Activated CD8-positive, alpha-beta T cell treated with anti-CD3 and anti-CD28 coated beads for 36 hours (primary cell): Measurements from ENCODE around the gene GNB1L. TPM values are rescaled to one million over a fixed set of nuclear protein-coding genes. Genes with fewer than 3 reads are reported as not detected.

Experiments
- ATAC-seq: fragments of 200-7000 bp; cut with Tn5 transposase; one replicate; pipeline ENCODE4 v1.10.0; 2021; ENCODE audit warnings: mild to moderate bottlenecking, moderate library complexity
- CTCF ChIA-PET: fragments of 350-600 bp; sonication (Branson Sonifier 250); formaldehyde crosslinking; loops from one replicate; lab custom pipeline; 2021; ENCODE audit warnings: antibody characterized with exemption; lab: Charles Lee
- POLR2A ChIA-PET: fragments of 350-600 bp; sonication (Branson Sonifier 250); formaldehyde crosslinking; loops from one replicate; lab custom pipeline; 2021; ENCODE audit warnings: antibody characterized with exemption; lab: Charles Lee
- DNase-seq: peaks from one replicate; pipeline ENCODE4 v3.0.0-alpha.2; 2020
- H3K27ac Mint-ChIP-seq: one replicate; pipeline ENCODE4 v1.8.0; 2021; ENCODE audit warnings: mild to moderate bottlenecking, mixed read lengths
- H3K27me3 Mint-ChIP-seq: one replicate; pipeline ENCODE4 v1.8.0; 2021; ENCODE audit warnings: mixed read lengths
- H3K36me3 Mint-ChIP-seq: one replicate; pipeline ENCODE4 v1.8.0; 2021; ENCODE audit warnings: low read depth, mixed read lengths
- H3K4me1 Mint-ChIP-seq: one replicate; pipeline ENCODE4 v1.8.0; 2021; ENCODE audit warnings: low read depth, mixed read lengths
- H3K4me3 Mint-ChIP-seq: one replicate; pipeline ENCODE4 v1.8.0; 2021; ENCODE audit warnings: mild to moderate bottlenecking, moderate library complexity, mixed read lengths
- H3K9me3 Mint-ChIP-seq: one replicate; pipeline ENCODE4 v1.8.0; 2021; ENCODE audit warnings: mixed read lengths
- intact Hi-C: fragments of 100-400 bp; cut with micrococcal nuclease; formaldehyde crosslinking; loops from one replicate; pipeline ENCODE4 v1.10.0; 2022
- total RNA-seq, 2 experiments: library from RNA; stranded (reverse); gene quantifications; one replicate each; pipeline ENCODE4 v1.2.3, GENCODE V29; 2021
- TF ChIP-seq, protein P1 (sequence below): fragments of 200-600 bp; IDR thresholded peaks from one replicate; pipeline ENCODE4 v1.8.0; 2022; ENCODE audit warnings: antibody characterized with exemption, mild to moderate bottlenecking

The GNB1L gene
- total RNA-seq, 2 experiments from 2014 or later, result 16.2 to 17.4 TPM

DNA sequence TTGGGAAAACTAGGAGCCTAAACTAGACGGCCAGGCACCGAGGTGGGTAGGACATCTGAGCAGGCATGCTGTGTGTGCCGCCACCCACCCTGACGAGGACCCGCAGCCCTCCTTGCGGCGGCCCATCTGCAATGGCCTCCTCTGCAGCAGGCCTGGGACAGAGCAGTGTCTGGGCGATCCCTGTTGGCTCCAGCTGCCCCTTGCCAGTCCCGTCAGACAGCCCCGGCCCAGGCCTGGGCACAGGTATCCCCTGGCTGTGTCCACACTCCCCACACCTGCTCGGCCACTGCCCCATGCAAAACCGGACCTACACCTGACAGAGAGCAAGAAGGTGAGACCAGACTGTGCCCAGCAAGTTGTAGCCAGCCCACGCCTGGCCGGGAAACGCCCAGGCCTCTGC lies 38.7 kb upstream of the GNB1L start:
- ATAC-seq (no peak), DNase-seq (no peak)
- ChIA-PET CTCF (no interaction called here), POLR2A (interaction anchor here (8.8 kb wide), 1 partner anchor 38 kb away, joined by 96 read pairs; the partner anchor contains the start of genes GNB1L and RTL10)
- peaks cover 13% of the 10 kb centered on the region for H3K36me3 Mint-ChIP-seq
- no peaks in the 10 kb centered on the region for H3K9me3 Mint-ChIP-seq
- peak overlapping the region; percentile 97 for H3K27ac Mint-ChIP-seq
- peaks cover 74% of the 10 kb centered on the region for H3K4me1 Mint-ChIP-seq
- TF ChIP-seq, protein P1, sequence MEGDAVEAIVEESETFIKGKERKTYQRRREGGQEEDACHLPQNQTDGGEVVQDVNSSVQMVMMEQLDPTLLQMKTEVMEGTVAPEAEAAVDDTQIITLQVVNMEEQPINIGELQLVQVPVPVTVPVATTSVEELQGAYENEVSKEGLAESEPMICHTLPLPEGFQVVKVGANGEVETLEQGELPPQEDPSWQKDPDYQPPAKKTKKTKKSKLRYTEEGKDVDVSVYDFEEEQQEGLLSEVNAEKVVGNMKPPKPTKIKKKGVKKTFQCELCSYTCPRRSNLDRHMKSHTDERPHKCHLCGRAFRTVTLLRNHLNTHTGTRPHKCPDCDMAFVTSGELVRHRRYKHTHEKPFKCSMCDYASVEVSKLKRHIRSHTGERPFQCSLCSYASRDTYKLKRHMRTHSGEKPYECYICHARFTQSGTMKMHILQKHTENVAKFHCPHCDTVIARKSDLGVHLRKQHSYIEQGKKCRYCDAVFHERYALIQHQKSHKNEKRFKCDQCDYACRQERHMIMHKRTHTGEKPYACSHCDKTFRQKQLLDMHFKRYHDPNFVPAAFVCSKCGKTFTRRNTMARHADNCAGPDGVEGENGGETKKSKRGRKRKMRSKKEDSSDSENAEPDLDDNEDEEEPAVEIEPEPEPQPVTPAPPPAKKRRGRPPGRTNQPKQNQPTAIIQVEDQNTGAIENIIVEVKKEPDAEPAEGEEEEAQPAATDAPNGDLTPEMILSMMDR, result no peak
- H3K4me3 Mint-ChIP-seq, result no peak overlapping the region
- H3K27me3 Mint-ChIP-seq, result no peaks in the 10 kb centered on the region
- intact Hi-C loops, result loop anchor here (5.0 kb wide), 1 partner anchor 36 kb away; no protein-coding TSS in a partner anchor

DNA sequence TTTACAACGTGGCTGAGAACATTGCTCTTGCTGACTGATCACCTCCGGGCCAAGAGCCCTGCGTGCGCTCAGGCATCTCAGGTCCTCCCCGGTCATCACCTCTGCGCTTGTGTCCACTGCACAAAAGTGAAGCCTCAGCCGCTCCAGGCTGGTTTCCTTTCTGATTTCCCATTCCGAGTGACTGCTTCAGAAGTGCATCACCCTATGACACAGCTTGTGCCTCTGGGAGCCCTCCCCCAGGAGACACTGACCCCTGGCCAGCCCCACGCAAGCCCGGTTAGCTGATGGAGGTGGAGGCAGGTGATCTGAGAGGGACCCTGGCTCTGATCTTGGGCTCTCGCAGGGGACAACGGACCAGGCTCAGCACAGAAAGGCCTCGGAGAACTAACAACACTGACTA lies 38.3 kb upstream of the GNB1L start:
- TF ChIP-seq, protein P1, result no peak
- Mint-ChIP-seq H3K27me3 (no peaks in the 10 kb centered on the region), H3K36me3 (peaks cover 13% of the 10 kb centered on the region), H3K27ac (peak overlapping the region; percentile 97), H3K4me3 (peak overlapping the region; percentile 73), H3K9me3 (no peaks in the 10 kb centered on the region), H3K4me1 (peaks cover 78% of the 10 kb centered on the region)
- ChIA-PET CTCF (interaction anchor here (1.0 to 2.5 kb wide), 4 partner anchors 37 to 169 kb away, joined by 3 to 7 read pairs (median 5); partner anchors contain the start of genes GNB1L, GP1BB and RTL10), POLR2A (interaction anchor here (1.0 to 8.8 kb wide), 4 partner anchors 9 to 173 kb away, joined by 3 to 96 read pairs (median 4); partner anchors contain the start of genes GNB1L and RTL10)
- DNase-seq (no peak), ATAC-seq (no peak)
- intact Hi-C loops, result loop anchor here (5.0 kb wide), 1 partner anchor 36 kb away; no protein-coding TSS in a partner anchor

DNA sequence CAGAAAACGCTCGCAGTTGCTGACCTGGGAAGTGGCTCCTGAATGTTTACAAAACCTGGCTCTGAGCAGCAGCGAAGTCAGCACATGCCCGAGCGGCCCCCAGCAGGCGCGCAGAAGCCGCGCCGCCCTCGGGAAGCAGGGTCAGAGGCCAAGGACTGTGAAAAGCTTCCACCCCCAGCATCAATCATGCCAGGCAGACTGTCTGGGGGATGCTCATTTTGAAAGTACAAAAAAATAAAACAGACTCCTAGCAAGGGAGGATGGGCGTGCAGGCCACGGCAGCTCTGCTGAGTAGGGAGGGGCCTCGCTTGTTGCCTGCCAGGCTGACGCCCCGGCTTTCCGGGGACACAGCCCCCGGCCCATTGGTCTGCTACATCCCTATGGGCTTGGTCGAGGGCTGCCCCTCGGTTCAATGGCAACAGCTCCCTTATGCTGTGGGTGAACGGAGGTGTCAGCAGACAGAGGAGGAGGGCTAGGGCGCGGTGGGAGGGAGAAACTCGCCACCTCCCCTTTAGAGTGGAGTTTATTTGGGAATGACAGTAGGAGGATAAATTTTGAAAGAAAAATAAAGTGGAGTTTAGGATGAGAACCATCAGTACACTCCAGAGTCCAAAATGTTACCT lies 37.7 kb upstream of the GNB1L start:
- Mint-ChIP-seq H3K4me3 (peak overlapping the region; percentile 73), H3K27me3 (no peaks in the 10 kb centered on the region), H3K36me3 (peaks cover 13% of the 10 kb centered on the region), H3K27ac (peak overlapping the region; percentile 97), H3K4me1 (peaks cover 81% of the 10 kb centered on the region), H3K9me3 (no peaks in the 10 kb centered on the region)
- peak; percentile 64 for ATAC-seq
- peak; percentile 80 for DNase-seq
- ChIA-PET CTCF (interaction anchor here (0.6 to 2.5 kb wide), 7 partner anchors 37 to 172 kb away, joined by 3 to 11 read pairs (median 4); partner anchors contain the start of genes GNB1L, GP1BB and RTL10), POLR2A (interaction anchor here (0.6 to 8.8 kb wide), 14 partner anchors 10 to 415 kb away, joined by 3 to 96 read pairs (median 3); partner anchors contain the start of genes COMT, GNB1L, RTL10 and TXNRD2)
- TF ChIP-seq, protein P1, result no peak
- intact Hi-C loops, result loop anchor here (5.0 kb wide), 1 partner anchor 35 kb away; no protein-coding TSS in a partner anchor

DNA sequence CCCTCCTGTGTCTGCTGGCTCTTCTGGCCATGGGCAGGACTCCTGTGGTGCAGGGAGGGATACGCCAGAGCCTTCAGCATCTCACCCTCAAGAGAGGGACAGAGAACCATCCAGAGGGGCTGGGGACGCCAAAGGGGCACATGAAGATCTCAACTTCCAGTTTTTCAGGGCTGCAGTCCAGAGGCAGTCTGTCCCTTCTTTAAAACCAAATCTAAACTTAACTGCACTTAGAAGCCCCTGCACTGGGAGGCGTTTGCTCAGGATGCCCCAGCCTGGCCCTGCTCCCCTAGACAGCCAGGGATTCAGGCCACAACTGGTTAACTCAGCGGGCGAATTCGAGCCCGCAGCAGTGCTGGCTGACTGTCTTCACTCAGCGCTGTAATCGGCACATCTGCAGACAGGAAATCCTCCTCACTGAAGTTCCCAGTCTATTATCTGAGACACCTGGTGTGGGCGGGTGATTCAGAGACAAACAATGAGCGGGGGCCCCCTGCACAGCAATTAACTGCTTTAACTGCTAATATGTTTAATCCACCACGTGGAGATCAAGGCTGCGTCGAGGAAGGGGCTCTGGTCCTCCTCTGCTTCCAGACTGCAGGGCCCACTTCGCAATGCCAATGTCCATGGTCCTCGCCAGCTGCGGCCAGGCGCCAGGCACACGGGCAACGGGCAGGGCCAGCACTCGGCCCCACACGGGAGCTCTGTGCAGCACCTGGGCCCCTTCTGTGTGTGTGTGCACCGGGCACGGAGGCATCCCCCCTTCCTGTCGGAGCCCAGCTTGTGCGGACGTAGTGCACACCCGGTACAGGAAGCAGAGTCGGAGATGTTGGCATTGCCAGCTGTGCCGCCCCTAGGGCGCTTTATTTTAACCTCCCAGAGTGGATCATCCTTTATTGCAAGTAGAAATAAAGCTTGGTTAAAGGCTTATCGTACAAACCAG lies 36.9 kb upstream of the GNB1L start:
- Mint-ChIP-seq H3K36me3 (peaks cover 13% of the 10 kb centered on the region), H3K9me3 (no peaks in the 10 kb centered on the region), H3K27me3 (no peaks in the 10 kb centered on the region), H3K27ac (peak overlapping the region; percentile 97), H3K4me3 (peak overlapping the region; percentile 73), H3K4me1 (peaks cover 81% of the 10 kb centered on the region)
- DNase-seq (peak; percentile 96), ATAC-seq (peak; percentile 74)
- TF ChIP-seq, protein P1, result no peak
- CTCF ChIA-PET, result interaction anchor here (0.6 to 2.5 kb wide), 12 partner anchors 23 to 171 kb away, joined by 3 to 11 read pairs (median 4); partner anchors contain the start of genes GNB1L, GP1BB and RTL10
- intact Hi-C loops, result loop anchor here (5.0 kb wide), 1 partner anchor 34 kb away; no protein-coding TSS in a partner anchor
- POLR2A ChIA-PET, result interaction anchor here (0.6 to 8.8 kb wide), 15 partner anchors 11 to 172 kb away, joined by 3 to 96 read pairs (median 3); partner anchors contain the start of genes COMT, GNB1L, RTL10 and TXNRD2
